ELF-1 (cell line): Measurements from ENCODE around the gene CPNE9.
"Not testable (repeated sequence)": the region's sequence is repeated elsewhere in the genome, so short reads cannot be mapped to it uniquely, and the experiment has no call there.

Source experiments
- DNase-seq: peaks from one replicate; pipeline ENCODE4 v3.0.0-alpha.2; 2016; ENCODE audit warnings: low read depth, low spot score

Gene CPNE9

GRCh38 chr3:9748031-9748430 lies 44.4 kb downstream of the CPNE9 start:
- DNase-seq: no peak

GRCh38 chr3:9749296-9749644 lies 45.6 kb downstream of the CPNE9 start:
- DNase-seq: no peak

- peak; percentile 99 for DNase-seq
These were observed 46.3 kb downstream of the CPNE9 start, which contains the start of gene OGG1 for GRCh38 chr3:9749645-9750555. TSS of gene OGG1 (plus strand) at chr3:9749952. CDS start at chr3:9750287, 335 bp downstream.

GRCh38 chr3:9750556-9751411 lies 47.2 kb downstream of the CPNE9 start:
- no peak for DNase-seq

- no peak for DNase-seq
These were observed 51.0 kb downstream of the CPNE9 start for GRCh38 chr3:9754678-9755077.

- no peak for DNase-seq
These were observed 53.8 kb downstream of the CPNE9 start for GRCh38 chr3:9757427-9757826.

- no peak for DNase-seq
These were observed 57.3 kb downstream of the CPNE9 start for GRCh38 chr3:9760779-9761505.

- no peak for DNase-seq
These were observed 58.3 kb downstream of the CPNE9 start for GRCh38 chr3:9761919-9762318.

- no peak for DNase-seq
These were observed 59.2 kb downstream of the CPNE9 start for GRCh38 chr3:9762871-9763270.

GRCh38 chr3:9765865-9766264 lies 62.2 kb downstream of the CPNE9 start:
- DNase-seq: peak; percentile 52

- no peak for DNase-seq
These were observed 63.8 kb downstream of the CPNE9 start for GRCh38 chr3:9767418-9767817.

- DNase-seq: no peak
These were observed 64.6 kb downstream of the CPNE9 start for GRCh38 chr3:9768141-9768775.

GRCh38 chr3:9769012-9769411 lies 65.4 kb downstream of the CPNE9 start:
- no peak for DNase-seq

- DNase-seq: peak; percentile 73
These were observed 66.0 kb downstream of the CPNE9 start, which contains the start of gene CAMK1 for GRCh38 chr3:9769426-9770275. TSS of gene CAMK1 (minus strand) at chr3:9769947. CDS start at chr3:9767749, 2,198 bp downstream.

- DNase-seq: no peak
These were observed 66.7 kb downstream of the CPNE9 start for GRCh38 chr3:9770276-9770812.

- DNase-seq: not testable (repeated sequence)
These were observed 67.4 kb downstream of the CPNE9 start for GRCh38 chr3:9771007-9771406.

- DNase-seq: no peak
These were observed 73.5 kb downstream of the CPNE9 start for GRCh38 chr3:9776896-9777693.

- no peak for DNase-seq
These were observed 74.0 kb downstream of the CPNE9 start for GRCh38 chr3:9777694-9778021.
